ENCODE data around the gene WNK2.
"Not testable (repeated sequence)": the region's sequence is repeated elsewhere in the genome, so short reads cannot be mapped to it uniquely, and the experiment has no call there.

WNK2 gene

GRCh38 chr9:93250185-93250584 lies 66.2 kb downstream of the WNK2 start:
- H3K27ac Mint-ChIP-seq, result no peak overlapping the region
- no peaks in the 10 kb centered on the region for H3K4me1 Mint-ChIP-seq (ENCODE audit: low read depth)
- no peaks in the 10 kb centered on the region for H3K27me3 Mint-ChIP-seq
- H3K36me3 Mint-ChIP-seq (ENCODE audit: low read depth), result no peaks in the 10 kb centered on the region
- H3K9me3 Mint-ChIP-seq, result no peaks in the 10 kb centered on the region
- no peak overlapping the region for H3K4me3 Mint-ChIP-seq

GRCh38 chr9:93251309-93251708 lies 67.4 kb downstream of the WNK2 start:
- not testable (repeated sequence) for H3K4me1 Mint-ChIP-seq (ENCODE audit: low read depth); H3K27ac Mint-ChIP-seq; H3K36me3 Mint-ChIP-seq (ENCODE audit: low read depth); H3K27me3 Mint-ChIP-seq; H3K4me3 Mint-ChIP-seq; H3K9me3 Mint-ChIP-seq

GRCh38 chr9:93252116-93252780 lies 68.3 kb downstream of the WNK2 start:
- no peaks in the 10 kb centered on the region for H3K27me3 Mint-ChIP-seq
- H3K27ac Mint-ChIP-seq, result no peak overlapping the region
- H3K9me3 Mint-ChIP-seq, result no peaks in the 10 kb centered on the region
- H3K4me3 Mint-ChIP-seq, result no peak overlapping the region
- no peaks in the 10 kb centered on the region for H3K4me1 Mint-ChIP-seq (ENCODE audit: low read depth)
- H3K36me3 Mint-ChIP-seq (ENCODE audit: low read depth), result no peaks in the 10 kb centered on the region

GRCh38 chr9:93252781-93253530 lies 69.0 kb downstream of the WNK2 start:
- H3K27me3 Mint-ChIP-seq, result no peaks in the 10 kb centered on the region
- H3K4me3 Mint-ChIP-seq, result no peak overlapping the region
- no peaks in the 10 kb centered on the region for H3K36me3 Mint-ChIP-seq (ENCODE audit: low read depth)
- no peaks in the 10 kb centered on the region for H3K9me3 Mint-ChIP-seq
- H3K27ac Mint-ChIP-seq, result no peak overlapping the region
- no peaks in the 10 kb centered on the region for H3K4me1 Mint-ChIP-seq (ENCODE audit: low read depth)

DNA sequence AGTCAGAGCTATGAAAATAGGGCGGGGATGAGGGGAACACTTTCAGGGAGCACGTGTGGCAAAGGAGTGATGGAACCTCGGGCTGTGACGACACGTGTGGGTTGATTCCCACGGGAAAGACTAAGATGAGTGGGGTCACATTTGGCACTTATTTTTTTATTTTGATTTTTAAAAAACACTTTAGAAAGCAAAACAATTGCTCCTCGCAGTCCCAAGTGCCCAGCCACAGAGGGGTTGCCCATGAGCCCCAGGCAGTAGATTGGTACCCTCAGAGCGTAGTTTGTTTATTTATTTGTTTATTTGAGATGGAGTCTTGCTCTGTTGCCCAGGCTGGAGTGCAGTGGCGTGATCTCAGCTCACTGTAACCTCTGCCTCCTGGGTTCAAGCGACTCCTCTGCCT lies 69.7 kb downstream of the WNK2 start:
- Mint-ChIP-seq H3K4me3 (no peak overlapping the region), H3K27ac (no peak overlapping the region), H3K36me3 (ENCODE audit: low read depth) (no peaks in the 10 kb centered on the region), H3K27me3 (no peaks in the 10 kb centered on the region), H3K4me1 (ENCODE audit: low read depth) (no peaks in the 10 kb centered on the region), H3K9me3 (no peaks in the 10 kb centered on the region)

GRCh38 chr9:93254061-93254481 lies 70.1 kb downstream of the WNK2 start:
- Mint-ChIP-seq H3K27me3 (no peaks in the 10 kb centered on the region), H3K4me3 (no peak overlapping the region), H3K4me1 (ENCODE audit: low read depth) (no peaks in the 10 kb centered on the region), H3K27ac (no peak overlapping the region), H3K9me3 (no peaks in the 10 kb centered on the region), H3K36me3 (ENCODE audit: low read depth) (no peaks in the 10 kb centered on the region)

DNA sequence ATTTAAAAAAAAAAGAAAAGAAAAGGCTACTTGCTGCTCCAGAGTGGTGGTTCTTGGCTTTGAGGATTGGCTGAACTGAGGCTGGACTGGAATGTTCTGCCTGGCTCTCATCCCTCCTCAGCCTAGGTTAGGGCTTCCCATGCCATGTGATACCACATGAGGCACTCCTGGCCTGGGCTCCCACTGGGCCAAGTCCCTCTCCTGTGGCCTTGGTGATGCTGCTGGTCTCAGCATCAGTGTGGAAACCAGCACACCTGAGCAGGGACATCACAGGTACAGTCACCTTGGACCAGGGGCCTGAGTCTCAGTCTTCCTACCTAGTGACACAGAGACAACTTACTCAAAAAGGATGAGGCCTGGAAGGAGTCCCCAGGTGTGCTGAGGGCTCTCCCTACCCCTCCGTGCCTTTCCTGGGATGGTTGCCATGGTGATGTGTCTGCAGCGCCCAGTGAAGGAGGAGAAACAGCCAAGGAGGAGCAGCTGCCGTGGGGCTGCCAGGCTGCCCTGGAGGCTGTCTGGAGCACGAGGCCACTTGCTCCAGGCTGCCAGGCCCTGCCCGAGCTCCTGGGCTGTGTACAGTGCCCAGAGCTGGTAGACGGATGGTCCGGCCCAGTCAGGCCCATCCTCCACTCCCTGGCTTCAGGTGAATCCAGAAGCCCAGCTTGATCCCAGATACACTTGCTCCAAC lies 71.0 kb downstream of the WNK2 start:
- H3K27me3 Mint-ChIP-seq, result no peaks in the 10 kb centered on the region
- H3K4me3 Mint-ChIP-seq, result no peak overlapping the region
- no peaks in the 10 kb centered on the region for H3K9me3 Mint-ChIP-seq
- H3K27ac Mint-ChIP-seq, result no peak overlapping the region
- no peaks in the 10 kb centered on the region for H3K4me1 Mint-ChIP-seq (ENCODE audit: low read depth)
- no peaks in the 10 kb centered on the region for H3K36me3 Mint-ChIP-seq (ENCODE audit: low read depth)

DNA sequence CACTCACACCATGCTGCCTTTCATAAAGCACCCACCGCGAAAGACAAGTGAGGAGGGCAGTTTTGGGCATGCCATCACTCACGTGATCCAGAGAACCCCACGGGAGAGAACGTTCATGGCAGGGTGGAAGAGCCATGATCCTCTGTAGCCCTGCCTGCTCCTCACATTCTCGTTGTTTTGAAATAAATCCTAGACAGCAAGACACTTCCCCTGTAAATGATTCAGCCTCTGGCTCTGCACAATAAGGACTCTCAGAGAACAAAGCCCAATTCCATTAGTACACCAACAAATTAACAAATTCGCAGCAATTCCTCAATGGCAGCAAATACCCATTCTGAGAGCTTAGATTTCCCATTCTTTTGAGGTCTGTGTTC lies 71.5 kb downstream of the WNK2 start:
- no peak overlapping the region for H3K27ac Mint-ChIP-seq

GRCh38 chr9:93255994-93256877 lies 72.3 kb downstream of the WNK2 start:
- Mint-ChIP-seq H3K4me1 (ENCODE audit: low read depth) (no peaks in the 10 kb centered on the region), H3K27ac (no peak overlapping the region), H3K36me3 (ENCODE audit: low read depth) (no peaks in the 10 kb centered on the region), H3K9me3 (no peaks in the 10 kb centered on the region), H3K27me3 (no peaks in the 10 kb centered on the region), H3K4me3 (no peak overlapping the region)

More for the DNA sequence above, 71.5 kb downstream of the WNK2 start:
- Mint-ChIP-seq H3K27me3 (no peaks in the 10 kb centered on the region), H3K4me1 (ENCODE audit: low read depth) (no peaks in the 10 kb centered on the region), H3K36me3 (ENCODE audit: low read depth) (no peaks in the 10 kb centered on the region), H3K4me3 (no peak overlapping the region), H3K9me3 (no peaks in the 10 kb centered on the region)

DNA sequence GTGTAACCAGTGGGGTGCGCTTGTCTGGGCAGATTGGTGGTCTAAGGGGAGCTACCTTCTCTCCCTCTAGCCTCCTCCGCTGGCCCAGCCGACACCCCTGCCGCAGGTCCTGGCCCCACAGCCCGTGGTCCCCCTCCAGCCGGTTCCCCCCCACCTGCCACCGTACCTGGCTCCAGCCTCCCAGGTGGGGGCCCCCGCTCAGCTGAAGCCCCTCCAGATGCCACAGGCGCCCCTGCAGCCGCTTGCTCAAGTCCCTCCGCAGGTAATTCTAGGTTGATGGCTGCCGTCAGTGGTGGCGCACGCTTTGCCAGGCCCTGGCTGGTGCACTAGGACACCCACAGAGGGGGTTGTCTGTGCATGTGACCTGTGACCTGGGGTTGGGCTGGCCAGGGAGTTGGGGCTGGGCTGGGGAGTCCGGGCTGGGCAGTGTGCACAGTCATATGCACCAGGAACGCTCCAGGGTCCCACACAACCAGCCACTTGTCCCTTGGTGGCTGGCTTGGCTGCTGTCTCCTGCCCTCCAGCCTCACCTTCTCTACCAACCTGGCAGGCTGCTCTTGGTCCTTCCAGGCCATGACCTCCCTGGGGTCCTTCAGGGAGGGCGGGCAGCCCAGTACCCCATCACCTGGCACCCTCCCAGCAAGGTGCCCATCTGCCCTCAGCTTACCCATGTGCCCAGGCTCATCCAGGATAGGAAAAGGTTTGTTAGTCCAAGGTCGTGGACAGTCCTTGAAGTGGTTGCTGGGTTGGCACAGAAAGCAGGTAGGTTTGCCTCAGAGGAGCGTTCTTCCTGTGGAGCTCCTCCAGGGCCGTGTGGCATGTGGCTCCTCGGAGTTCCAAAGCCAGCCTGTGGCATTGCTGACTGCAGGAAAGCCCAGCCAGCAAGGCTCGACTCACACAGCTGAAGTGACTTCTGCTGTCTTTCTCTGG lies 73.2 kb downstream of the WNK2 start:
- Mint-ChIP-seq H3K9me3 (no peaks in the 10 kb centered on the region), H3K4me1 (ENCODE audit: low read depth) (no peaks in the 10 kb centered on the region), H3K36me3 (ENCODE audit: low read depth) (no peaks in the 10 kb centered on the region), H3K4me3 (no peak overlapping the region), H3K27ac (no peak overlapping the region), H3K27me3 (no peaks in the 10 kb centered on the region)

GRCh38 chr9:93257808-93258331 lies 73.9 kb downstream of the WNK2 start:
- no peaks in the 10 kb centered on the region for H3K9me3 Mint-ChIP-seq
- H3K36me3 Mint-ChIP-seq (ENCODE audit: low read depth), result no peaks in the 10 kb centered on the region
- H3K4me1 Mint-ChIP-seq (ENCODE audit: low read depth), result no peaks in the 10 kb centered on the region
- no peaks in the 10 kb centered on the region for H3K27me3 Mint-ChIP-seq
- no peak overlapping the region for H3K4me3 Mint-ChIP-seq
- H3K27ac Mint-ChIP-seq, result no peak overlapping the region

GRCh38 chr9:93258419-93258817 lies 74.5 kb downstream of the WNK2 start:
- H3K36me3 Mint-ChIP-seq (ENCODE audit: low read depth), result no peaks in the 10 kb centered on the region
- no peak overlapping the region for H3K4me3 Mint-ChIP-seq
- H3K27ac Mint-ChIP-seq, result no peak overlapping the region
- H3K27me3 Mint-ChIP-seq, result no peaks in the 10 kb centered on the region
- no peaks in the 10 kb centered on the region for H3K4me1 Mint-ChIP-seq (ENCODE audit: low read depth)
- H3K9me3 Mint-ChIP-seq, result no peaks in the 10 kb centered on the region

DNA sequence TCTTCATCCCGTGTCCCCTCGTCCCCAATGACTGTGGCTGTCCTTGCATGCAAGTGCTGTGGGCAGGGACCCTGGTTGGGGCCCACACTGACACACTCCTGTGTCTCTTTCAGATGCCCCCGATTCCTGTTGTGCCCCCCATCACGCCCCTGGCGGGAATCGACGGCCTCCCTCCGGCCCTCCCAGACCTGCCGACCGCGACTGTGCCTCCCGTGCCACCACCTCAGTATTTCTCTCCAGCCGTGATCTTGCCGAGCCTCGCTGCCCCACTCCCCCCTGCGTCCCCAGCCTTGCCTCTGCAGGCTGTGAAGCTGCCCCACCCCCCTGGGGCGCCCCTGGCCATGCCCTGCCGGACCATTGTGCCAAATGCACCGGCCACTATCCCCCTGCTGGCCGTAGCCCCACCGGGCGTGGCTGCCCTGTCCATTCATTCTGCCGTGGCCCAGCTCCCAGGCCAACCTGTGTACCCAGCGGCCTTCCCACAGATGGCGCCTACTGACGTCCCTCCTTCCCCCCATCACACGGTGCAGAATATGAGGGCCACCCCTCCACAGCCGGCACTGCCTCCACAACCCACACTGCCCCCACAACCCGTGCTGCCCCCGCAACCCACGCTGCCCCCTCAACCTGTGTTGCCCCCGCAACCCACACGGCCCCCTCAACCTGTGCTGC lies 75.0 kb downstream of the WNK2 start:
- no peak overlapping the region for H3K4me3 Mint-ChIP-seq
- no peaks in the 10 kb centered on the region for H3K4me1 Mint-ChIP-seq (ENCODE audit: low read depth)
- no peaks in the 10 kb centered on the region for H3K9me3 Mint-ChIP-seq
- no peak overlapping the region for H3K27ac Mint-ChIP-seq
- H3K36me3 Mint-ChIP-seq (ENCODE audit: low read depth), result no peaks in the 10 kb centered on the region
- H3K27me3 Mint-ChIP-seq, result no peaks in the 10 kb centered on the region

Measured in stimulated activated naive CD8-positive, alpha-beta T cell treated with anti-CD3 and anti-CD28 coated beads, Interleukin-15, Interleukin-2, amounts not matched to agents 100 ng/mL and 50 ng/mL, for 24 hours (primary cell).